COLO668 (cell line): ENCODE measurements around the gene SPRY2.

Experiments
- DNase-seq: peaks from one replicate; lab custom pipeline; 2025; ENCODE audit not compliant: unreplicated experiment; lab: John Stamatoyannopoulos, UW

The SPRY2 gene

GRCh38 chr13:80341101-80341755, at the start of gene SPRY2:
SPRY2 (minus strand) TSS chr13:80341126; CDS start chr13:80337705, 3,421 bp downstream.
- DNase-seq = peak; percentile 99

- no peak for DNase-seq
Measured at GRCh38 chr13:80390338-80390737, 49.4 kb upstream of the SPRY2 start.

- no peak for DNase-seq
Measured at GRCh38 chr13:80389073-80390038, 48.4 kb upstream of the SPRY2 start.

GRCh38 chr13:80388506-80388905, 47.6 kb upstream of the SPRY2 start:
- DNase-seq = peak; percentile 38

- no peak for DNase-seq
Measured at GRCh38 chr13:80386592-80386991, 45.7 kb upstream of the SPRY2 start.

GRCh38 chr13:80386002-80386401, 45.1 kb upstream of the SPRY2 start:
- DNase-seq = no peak

GRCh38 chr13:80382576-80382975, 41.6 kb upstream of the SPRY2 start:
- DNase-seq = peak; percentile 80

- DNase-seq = no peak
Measured at GRCh38 chr13:80379245-80379644, 38.3 kb upstream of the SPRY2 start.

GRCh38 chr13:80376554-80376953, 35.6 kb upstream of the SPRY2 start:
- no peak for DNase-seq

- no peak for DNase-seq
Measured at GRCh38 chr13:80374901-80375300, 34.0 kb upstream of the SPRY2 start.

- no peak for DNase-seq
Measured at GRCh38 chr13:80374444-80374843, 33.5 kb upstream of the SPRY2 start.

- no peak for DNase-seq
Measured at GRCh38 chr13:80371840-80372509, 31.0 kb upstream of the SPRY2 start.

GRCh38 chr13:80367473-80367872, 26.5 kb upstream of the SPRY2 start:
- no peak for DNase-seq

GRCh38 chr13:80363890-80364503, 23.1 kb upstream of the SPRY2 start:
- DNase-seq = no peak

GRCh38 chr13:80362481-80362880, 21.6 kb upstream of the SPRY2 start:
- no peak for DNase-seq

GRCh38 chr13:80361883-80362327, 21.0 kb upstream of the SPRY2 start:
- DNase-seq = no peak

GRCh38 chr13:80361298-80361697, 20.4 kb upstream of the SPRY2 start:
- no peak for DNase-seq

GRCh38 chr13:80360453-80360800, 19.5 kb upstream of the SPRY2 start:
- DNase-seq = no peak

- DNase-seq = peak; percentile 68
Measured at GRCh38 chr13:80359778-80360452, 19.0 kb upstream of the SPRY2 start.

- peak; percentile 53 for DNase-seq
Measured at GRCh38 chr13:80359414-80359777, 18.5 kb upstream of the SPRY2 start.
